Right ventricle myocardium inferior (tissue), 1 donor: ENCODE data around the gene UTF1. TPM values are rescaled to one million over a fixed set of nuclear protein-coding genes. Genes with fewer than 3 reads are reported as not detected.
A peak's percentile ranks its signal among the peaks of the same experiment; 100 is the strongest.

Source experiments
- ATAC-seq: fragments of 200-7000 bp; cut with Tn5 transposase; one replicate; pipeline ENCODE4 v1.9.1; 2020; ENCODE audit warnings: mild to moderate bottlenecking, moderate library complexity
- DNase-seq: peaks from one replicate; pipeline ENCODE4 v3.0.0; 2021; ENCODE audit errors: missing footprints
- intact Hi-C: fragments of 100-400 bp; cut with DNase I; formaldehyde crosslinking; loops from one replicate; pipeline ENCODE4 v1.11.0; 2022
- total RNA-seq: library from RNA; stranded (reverse); fragmentation: NEBNext Ultra II Directional; extraction: Animal tissue kit (Norgen Biotek cat#: 25700); gene quantifications from one replicate; pipeline ENCODE4 v1.2.1, GENCODE V29; 2021
- donor health status: DM: no; HTN: yes; CAD: no; lungs with severe emphysema.

UTF1 gene
- total RNA-seq, 1 donor from 2014 or later, result not detected

GRCh38 chr10:133195611-133196010 is 34.4 kb upstream of the UTF1 start:
- peak; percentile 35 for DNase-seq
- no peak for ATAC-seq
- intact Hi-C loops, result no loop called here

DNA sequence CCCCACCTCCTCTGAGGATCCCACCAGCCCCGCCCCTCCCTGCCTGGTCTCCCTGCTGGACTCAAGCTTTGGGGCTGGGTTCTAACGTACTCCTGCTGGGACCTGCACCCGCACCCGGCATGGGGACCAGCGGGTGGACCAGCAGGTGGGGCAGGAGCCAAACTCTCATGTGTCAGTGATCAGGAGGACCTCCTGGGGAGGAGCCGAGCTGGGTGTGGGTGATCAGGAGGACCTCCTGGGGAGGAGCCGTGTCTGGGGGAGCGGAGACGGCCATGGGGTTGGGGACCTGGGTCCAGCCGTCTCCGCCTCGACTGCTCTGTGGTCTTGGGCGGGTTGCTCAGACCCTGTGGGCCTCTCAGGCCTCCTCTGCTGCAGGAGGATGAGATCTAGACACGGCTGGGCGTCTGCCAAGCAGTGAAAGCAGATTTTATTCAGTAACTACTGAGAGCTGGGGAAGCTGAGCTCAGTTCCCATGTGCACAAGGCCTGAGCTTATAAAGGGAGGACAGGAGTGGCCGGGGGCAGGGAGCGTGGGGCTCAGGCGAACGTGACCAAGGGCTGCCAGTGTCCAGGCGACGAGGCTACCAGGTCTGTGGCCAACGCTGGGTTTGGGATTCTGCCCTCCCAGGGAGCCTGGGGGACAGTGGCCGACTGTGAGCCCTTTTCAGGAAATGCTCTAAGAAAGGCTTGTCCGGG is 33.6 kb upstream of the UTF1 start:
- intact Hi-C loops, result no loop called here
- peak; percentile 65 for DNase-seq
- no peak for ATAC-seq

DNA sequence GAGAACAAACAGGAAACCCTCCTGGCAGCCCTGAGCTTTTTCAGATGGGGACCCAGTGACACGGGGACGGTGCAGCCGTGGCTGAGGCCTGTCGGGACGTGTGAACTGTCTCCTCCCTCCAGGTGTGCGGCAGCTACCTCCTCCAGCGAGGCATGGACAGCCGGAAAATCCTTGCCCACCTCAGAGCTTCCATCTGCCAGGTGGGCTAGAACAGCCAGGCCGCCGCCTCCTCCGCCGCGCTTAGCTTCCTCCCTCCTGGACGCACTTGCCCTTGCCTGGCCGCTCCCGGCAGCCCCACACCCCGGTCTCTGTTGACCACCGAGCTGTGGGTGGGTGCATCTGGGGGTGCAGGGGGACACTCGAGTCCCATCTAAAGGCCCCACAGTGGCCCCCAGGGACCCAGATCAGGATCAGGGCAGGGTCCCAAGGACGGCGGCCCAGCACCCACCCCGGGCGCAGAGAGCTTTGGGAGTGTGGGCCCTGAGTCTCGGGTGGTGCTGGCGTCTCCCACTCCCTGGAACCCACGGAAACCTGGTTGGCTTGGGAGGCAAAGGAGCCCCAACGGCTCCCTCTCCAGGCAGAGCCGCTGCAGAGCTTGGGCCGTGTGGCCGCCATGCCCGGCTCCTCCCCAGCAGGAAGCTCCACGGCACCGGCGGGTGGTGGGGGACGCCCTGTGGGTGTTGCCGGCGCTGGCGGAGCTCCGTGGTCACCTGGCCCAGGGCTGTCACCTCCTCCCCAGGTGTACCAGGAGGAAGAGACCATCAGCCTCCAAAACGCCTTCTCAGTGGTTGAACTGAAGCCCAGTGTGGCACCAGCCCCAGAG is 32.9 kb upstream of the UTF1 start:
- intact Hi-C loops, result no loop called here
- ATAC-seq (no peak), DNase-seq (peak; percentile 33)

DNA sequence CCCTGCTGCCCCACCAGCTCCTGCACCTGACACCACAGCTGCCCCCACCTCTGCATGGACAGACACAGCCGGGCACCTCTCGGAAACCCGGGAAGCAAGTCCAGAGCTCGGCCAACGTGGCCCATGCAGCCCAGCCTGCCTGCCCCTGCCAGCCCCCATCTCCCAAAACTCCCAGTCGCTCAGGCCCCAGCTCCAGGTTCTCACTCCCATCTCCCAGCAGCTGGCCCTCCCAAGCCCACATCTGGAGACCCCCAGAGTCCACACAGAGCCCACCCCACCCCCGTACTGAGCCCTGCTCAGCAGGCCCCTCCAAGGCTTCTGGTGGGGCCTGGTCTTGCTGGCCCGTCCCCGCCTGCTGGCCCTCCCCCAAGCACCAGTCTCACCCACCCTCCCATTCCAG is 32.2 kb upstream of the UTF1 start:
- peak; percentile 58 for DNase-seq
- ATAC-seq, result no peak
- intact Hi-C loops, result no loop called here

- ATAC-seq, result no peak
- DNase-seq, result peak; percentile 7
- intact Hi-C loops, result no loop called here
Observed at GRCh38 chr10:133198206-133198605, 31.8 kb upstream of the UTF1 start.

- DNase-seq, result peak; percentile 50
- ATAC-seq, result no peak
- intact Hi-C loops, result no loop called here
Observed at GRCh38 chr10:133198621-133199487, 31.2 kb upstream of the UTF1 start.

GRCh38 chr10:133199488-133199885 is 30.5 kb upstream of the UTF1 start:
- intact Hi-C loops, result no loop called here
- ATAC-seq, result no peak
- no peak for DNase-seq

DNA sequence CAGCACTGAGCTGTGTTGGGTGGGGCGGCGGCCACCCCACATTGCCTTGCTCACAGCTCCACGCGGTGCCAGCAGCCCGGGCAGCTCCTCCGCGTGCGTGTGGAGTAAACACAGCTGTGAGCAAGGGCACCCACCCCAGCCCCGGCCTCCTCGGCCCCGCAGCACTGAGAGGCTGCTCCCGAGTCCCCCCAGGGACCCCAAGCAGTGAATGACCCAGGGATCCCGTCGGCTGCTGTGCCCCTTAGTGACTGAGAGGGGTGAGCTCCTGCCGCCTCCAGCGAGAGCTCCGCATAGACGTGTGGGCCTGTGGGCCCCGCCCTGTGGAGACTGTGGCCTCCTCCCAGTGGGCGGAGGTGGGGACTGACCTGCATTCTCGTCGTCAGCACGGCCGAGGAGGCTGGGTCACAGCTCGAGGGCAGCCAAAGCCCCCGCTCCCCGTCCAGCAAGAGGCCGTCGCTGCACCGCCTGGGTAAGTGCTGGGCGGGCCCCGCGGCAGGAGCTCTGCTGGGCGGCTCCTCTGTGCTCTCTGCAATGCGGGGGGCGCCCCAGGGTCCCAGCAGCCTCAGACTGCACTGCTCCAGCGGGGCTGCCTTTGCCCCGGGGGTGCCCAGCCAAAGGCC is 29.9 kb upstream of the UTF1 start:
- DNase-seq (peak; percentile 46), ATAC-seq (no peak)
- intact Hi-C loops, result no loop called here

DNA sequence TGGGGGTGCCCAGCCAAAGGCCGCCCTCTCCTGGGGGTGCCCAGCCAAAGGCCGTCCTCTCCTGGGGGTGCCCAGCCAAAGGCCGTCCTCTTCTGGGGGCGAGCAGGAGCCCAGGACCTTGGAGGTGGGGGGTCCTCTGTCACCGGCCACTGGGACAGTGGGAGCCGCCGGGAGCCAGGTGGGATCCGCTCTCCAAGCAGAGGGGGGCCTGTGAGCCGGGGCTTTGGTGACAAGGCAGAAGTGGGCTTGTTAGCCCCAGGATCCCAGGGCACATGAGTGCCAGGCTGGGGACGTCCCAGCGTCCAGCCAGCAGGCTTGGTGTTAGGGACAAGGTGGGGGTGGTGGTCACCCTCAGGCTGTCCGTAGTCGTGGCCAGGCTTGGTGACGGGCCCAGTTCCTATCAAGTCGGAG is 29.4 kb upstream of the UTF1 start:
- intact Hi-C loops, result no loop called here
- ATAC-seq, result no peak
- DNase-seq, result no peak

- intact Hi-C loops, result no loop called here
Observed at GRCh38 chr10:133201151-133201947, 28.7 kb upstream of the UTF1 start.

DNA sequence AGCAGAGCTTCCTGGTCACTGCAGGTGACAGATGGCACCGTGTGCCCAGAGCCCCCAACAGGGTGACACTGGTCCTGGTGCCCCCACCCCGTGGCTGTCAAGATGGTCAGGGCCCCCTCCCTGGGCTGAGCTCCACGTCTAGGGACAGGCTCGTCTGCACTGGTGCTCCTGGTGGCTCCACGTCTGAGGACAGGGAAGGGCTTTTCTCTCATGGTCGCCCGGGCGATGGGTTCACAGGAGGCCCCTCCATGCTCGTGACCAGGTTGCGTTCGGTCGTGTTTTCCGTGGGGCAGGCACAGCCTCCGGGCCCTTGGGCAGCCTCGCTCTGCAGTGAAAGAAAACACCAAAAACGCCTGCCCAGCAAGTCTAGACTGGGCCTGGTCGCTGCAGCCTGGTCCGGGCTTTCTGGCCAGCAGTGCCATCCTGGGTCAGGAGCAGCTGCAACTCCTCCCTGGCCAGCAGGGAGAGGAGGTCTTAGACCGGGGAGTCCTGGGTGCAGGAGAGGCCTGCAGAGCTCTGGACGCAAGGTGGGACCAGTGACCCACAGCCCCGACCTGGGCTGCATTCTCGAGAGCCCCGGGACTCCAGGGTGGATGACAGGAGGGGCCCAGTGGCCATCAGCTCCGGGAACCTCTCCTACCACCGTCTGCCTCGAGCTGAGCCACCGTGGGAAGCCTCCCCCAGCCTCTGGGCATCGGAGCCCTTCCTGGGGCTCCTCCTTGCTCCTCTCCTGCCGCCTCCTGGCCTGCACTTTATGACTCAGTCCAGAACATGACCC is 27.9 kb upstream of the UTF1 start:
- intact Hi-C loops, result no loop called here
- DNase-seq (no peak), ATAC-seq (no peak)

More at GRCh38 chr10:133201151-133201947, 28.7 kb upstream of the UTF1 start:
- no peak for DNase-seq
- ATAC-seq, result no peak

DNA sequence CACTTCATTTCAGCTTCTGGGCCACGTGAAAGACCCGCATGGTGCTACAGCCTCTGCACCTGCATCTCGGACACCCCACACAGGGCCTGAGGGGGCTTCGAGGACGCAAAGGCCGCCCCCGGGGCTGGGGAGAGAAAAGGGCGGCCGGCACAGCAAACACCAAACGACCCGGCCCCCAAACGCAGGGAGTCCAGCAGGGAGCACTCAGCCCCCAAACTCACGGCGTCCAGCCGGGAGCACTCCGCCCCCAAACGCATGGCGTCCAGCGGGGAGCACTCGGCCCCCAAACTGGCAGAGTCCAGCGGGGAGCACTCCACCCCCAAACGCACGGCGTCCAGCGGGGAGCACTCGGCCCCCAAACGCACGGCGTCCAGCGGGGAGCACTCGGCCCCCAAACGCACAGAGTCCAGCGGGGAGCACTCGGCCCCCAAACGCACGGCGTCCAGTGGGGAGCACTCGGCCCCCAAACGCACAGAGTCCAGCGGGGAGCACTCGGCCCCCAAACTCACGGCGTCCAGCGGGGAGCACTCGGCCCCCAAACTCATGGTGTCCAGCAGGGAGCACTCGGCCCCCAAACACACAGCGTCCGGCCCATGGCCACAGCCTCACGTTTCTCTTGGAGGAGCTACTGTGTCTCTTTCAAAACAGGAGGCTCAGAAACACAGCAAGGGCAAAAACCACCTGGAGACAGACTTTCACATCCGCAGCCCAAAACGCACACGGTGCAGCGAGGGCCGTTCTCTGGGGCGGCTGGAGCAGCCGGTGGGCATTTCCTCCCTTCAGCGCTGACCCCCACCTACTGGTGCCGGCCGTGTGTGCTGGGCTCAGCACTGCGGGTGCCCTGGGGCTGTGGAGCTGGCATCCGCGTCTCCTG is 27.0 kb upstream of the UTF1 start:
- intact Hi-C loops, result no loop called here
- ATAC-seq, result no peak
- no peak for DNase-seq

DNA sequence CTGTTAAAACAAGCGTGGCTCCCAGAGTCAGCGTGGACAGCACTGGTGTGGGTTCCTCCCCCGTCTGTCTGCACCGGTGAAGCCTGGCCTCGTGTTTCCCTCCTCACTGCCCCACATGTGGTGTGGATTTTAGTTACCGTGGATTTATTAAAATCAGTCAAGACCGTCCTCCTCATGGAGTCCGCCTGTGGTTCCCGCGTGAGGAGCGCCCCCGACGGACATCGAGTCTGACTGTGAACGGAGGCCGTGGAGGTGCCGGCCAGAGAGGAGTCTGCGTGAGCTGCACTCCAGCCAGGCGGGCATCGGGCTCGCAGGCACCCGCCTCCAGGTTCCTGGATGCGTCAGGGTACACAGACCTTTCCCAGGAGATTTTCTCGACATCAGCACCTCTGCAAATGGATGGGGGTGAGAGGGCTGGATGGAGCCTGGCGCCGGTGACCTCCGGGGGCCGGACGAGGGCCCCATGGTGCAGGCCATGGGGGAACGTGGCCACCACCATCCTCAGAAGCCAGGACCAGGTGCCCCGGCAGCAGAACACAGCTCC is 26.3 kb upstream of the UTF1 start:
- peak; percentile 54 for DNase-seq
- intact Hi-C loops, result no loop called here
- ATAC-seq, result no peak

DNA sequence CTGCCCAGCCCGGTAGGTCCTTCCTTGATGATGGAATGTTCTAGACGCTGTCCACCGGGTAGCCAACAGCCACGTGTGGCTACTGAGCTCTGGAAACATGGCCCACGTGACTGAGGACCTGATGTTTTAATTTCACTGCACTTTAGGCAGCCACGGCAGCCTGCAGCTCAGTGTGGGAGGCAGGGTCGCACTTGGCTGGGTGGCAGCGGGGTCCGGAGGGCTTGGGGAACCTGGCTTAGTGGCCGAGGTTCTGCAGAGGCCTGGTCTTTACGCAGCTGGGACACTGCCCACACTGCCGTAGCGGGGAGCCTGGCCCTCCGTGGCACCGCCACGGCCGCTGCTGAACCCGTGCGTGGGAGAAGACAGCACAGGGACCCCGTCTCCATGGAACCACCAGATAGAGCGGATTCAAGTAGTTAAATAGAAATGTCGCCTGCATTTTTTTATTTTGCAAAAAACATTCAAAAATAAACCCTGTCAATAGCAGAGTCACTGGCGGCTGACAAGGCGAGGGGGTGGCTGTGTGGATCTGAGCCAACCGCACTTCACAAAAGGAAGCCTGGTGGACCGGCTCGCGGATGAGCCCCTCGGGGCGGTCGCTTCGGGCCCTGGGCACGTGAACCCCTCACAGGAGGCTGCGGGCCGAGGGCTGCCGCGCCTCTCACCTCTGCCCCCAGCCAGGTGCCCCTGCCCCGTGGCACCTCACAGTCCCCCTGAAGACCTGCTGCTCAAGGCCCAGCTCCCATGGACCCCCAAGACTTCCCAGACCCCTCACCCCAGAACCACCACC is 25.6 kb upstream of the UTF1 start:
- ATAC-seq (no peak), DNase-seq (peak; percentile 40)
- intact Hi-C loops, result no loop called here

GRCh38 chr10:133205146-133205545 is 24.9 kb upstream of the UTF1 start:
- no peak for ATAC-seq
- peak; percentile 54 for DNase-seq
- intact Hi-C loops, result no loop called here
